ENCODE data around the gene ZNF212.

GRCh38 chr7:149304006-149304405, 64.6 kb downstream of the ZNF212 start:
- TF ChIP-seq CTCF (tag by site-specific recombination; IDR thresholded peaks at IDR 0.05) = no peak
- TF ChIP-seq ZNF530 (tag by site-specific recombination; IDR thresholded peaks at IDR 0.05; ENCODE audit: low read depth) = no peak
- TF ChIP-seq ZNF423 (tag by site-specific recombination; IDR thresholded peaks at IDR 0.05) = no peak
- no peak for TF ChIP-seq ELK4 (IDR thresholded peaks at IDR 0.05; ENCODE audit: borderline replicate concordance, low read depth, low read length)

Data from HEK293 (cell line).